OCI-LY3 (cell line): Measurements from ENCODE around the gene ZNF419.
"Not testable (repeated sequence)": the region's sequence is repeated elsewhere in the genome, so short reads cannot be mapped to it uniquely, and the experiment has no call there.

Experiments
- H2AFZ ChIP-seq: fragments of 200-600, 300-600 bp; shearing (Covaris generic); 2 replicates; pipeline ENCODE4 v1.6.0; 2014; ENCODE audit warnings: antibody characterized with exemption, low read depth, low read length
- H3K27ac ChIP-seq: fragments of 200-600, 300-600 bp; sonication (generic); 2 replicates; pipeline ENCODE4 v1.5.1; 2014; ENCODE audit warnings: mild to moderate bottlenecking, low read length, moderate library complexity, mixed read lengths
- H3K27me3 ChIP-seq: fragments of 200-600, 300-600 bp; sonication (generic); 2 replicates; pipeline ENCODE4 v1.6.1; 2014; ENCODE audit warnings: low read depth, low read length, mixed read lengths
- H3K36me3 ChIP-seq: fragments of 200-600, 300-600 bp; sonication (generic); replicated peaks from 2 replicates; pipeline ENCODE3; 2014; ENCODE audit warnings: low read depth, low read length, mixed read lengths
- H3K4me1 ChIP-seq: fragments of 300-600, 200-600 bp; sonication (generic); 2 replicates; pipeline ENCODE4 v1.6.1; 2014; ENCODE audit warnings: low read length, mixed read lengths
- H3K4me2 ChIP-seq: fragments of 200-600, 300-600 bp; sonication (generic); 2 replicates; pipeline ENCODE4 v1.6.1; 2014; ENCODE audit warnings: low read length, mixed read lengths
- H3K4me3 ChIP-seq: fragments of 300-600, 200-600 bp; sonication (generic); 2 replicates; pipeline ENCODE4 v1.5.1; 2014; ENCODE audit warnings: antibody characterized with exemption, mild to moderate bottlenecking, low read length, moderate library complexity
- H3K79me2 ChIP-seq: fragments of 300-600, 200-600 bp; shearing (Covaris generic); 2 replicates; pipeline ENCODE4 v1.6.1; 2014; ENCODE audit warnings: mild to moderate bottlenecking, low read length, mixed read lengths
- H3K9ac ChIP-seq: fragments of 300-600, 200-600 bp; shearing (Covaris generic); 2 replicates; pipeline ENCODE4 v1.6.0; 2014; ENCODE audit warnings: mild to moderate bottlenecking, low read length, moderate library complexity
- H3K9me3 ChIP-seq: fragments of 200-600, 300-600 bp; shearing (Covaris generic); 2 replicates; pipeline ENCODE4 v1.6.1; 2014; ENCODE audit warnings: low read length, mixed read lengths; ENCODE audit not compliant: insufficient read depth
- H4K20me1 ChIP-seq: fragments of 200-600, 300-600 bp; sonication (generic); 2 replicates; pipeline ENCODE4 v1.6.1; 2016; ENCODE audit warnings: low read length, mixed read lengths; ENCODE audit not compliant: insufficient read depth
- EZH2phosphoT487 ChIP-seq: fragments of 200-600 bp; shearing (Covaris generic); IDR thresholded peaks from 2 replicates; pipeline ENCODE4 v1.6.1; 2018; ENCODE audit warnings: antibody characterized with exemption, mixed run types, low read depth
- TF ChIP-seq, protein P1 (sequence below): fragments of 200-600, 300-600 bp; sonication (generic); IDR thresholded peaks from 2 replicates; pipeline ENCODE4 v1.5.1; 2014; ENCODE audit warnings: antibody characterized with exemption, low read length, low read depth

Gene ZNF419

DNA sequence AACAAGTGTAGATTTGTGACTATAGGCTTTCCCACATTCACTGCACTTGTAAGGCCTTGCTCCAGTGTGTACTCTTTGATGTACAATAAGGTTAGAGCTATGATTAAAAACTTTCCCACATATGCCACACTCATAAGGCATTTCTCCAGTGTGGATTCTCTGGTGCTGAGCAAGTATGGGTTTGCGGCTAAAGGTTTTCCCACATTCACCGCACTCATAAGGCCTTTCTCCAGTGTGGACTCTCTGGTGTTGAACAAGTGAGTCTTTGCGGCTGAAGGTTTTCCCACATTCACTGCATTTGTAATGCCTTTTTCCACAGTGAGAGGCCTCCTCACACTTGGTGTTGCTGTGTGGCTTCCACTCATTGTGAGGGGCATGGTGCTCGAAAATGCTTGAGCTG, 13.9 kb upstream of the ZNF419 start:
- Histone ChIP-seq H3K27me3 (no peaks in the 10 kb centered on the region), H4K20me1 (no peaks in the 10 kb centered on the region), H3K9me3 (peaks cover 49% of the 10 kb centered on the region), H3K4me2 (no peak overlapping the region), H2AFZ (no peak overlapping the region), H3K27ac (no peak overlapping the region), H3K4me3 (no peak overlapping the region), H3K4me1 (peaks cover 10% of the 10 kb centered on the region; the same call in 1 of the 2 replicates), H3K79me2 (peaks cover 21% of the 10 kb centered on the region), H3K36me3 (peaks cover 77% of the 10 kb centered on the region), H3K9ac (no peak overlapping the region)
- no peak for TF ChIP-seq EZH2phosphoT487
- TF ChIP-seq, protein P1, sequence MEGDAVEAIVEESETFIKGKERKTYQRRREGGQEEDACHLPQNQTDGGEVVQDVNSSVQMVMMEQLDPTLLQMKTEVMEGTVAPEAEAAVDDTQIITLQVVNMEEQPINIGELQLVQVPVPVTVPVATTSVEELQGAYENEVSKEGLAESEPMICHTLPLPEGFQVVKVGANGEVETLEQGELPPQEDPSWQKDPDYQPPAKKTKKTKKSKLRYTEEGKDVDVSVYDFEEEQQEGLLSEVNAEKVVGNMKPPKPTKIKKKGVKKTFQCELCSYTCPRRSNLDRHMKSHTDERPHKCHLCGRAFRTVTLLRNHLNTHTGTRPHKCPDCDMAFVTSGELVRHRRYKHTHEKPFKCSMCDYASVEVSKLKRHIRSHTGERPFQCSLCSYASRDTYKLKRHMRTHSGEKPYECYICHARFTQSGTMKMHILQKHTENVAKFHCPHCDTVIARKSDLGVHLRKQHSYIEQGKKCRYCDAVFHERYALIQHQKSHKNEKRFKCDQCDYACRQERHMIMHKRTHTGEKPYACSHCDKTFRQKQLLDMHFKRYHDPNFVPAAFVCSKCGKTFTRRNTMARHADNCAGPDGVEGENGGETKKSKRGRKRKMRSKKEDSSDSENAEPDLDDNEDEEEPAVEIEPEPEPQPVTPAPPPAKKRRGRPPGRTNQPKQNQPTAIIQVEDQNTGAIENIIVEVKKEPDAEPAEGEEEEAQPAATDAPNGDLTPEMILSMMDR, result no peak

DNA sequence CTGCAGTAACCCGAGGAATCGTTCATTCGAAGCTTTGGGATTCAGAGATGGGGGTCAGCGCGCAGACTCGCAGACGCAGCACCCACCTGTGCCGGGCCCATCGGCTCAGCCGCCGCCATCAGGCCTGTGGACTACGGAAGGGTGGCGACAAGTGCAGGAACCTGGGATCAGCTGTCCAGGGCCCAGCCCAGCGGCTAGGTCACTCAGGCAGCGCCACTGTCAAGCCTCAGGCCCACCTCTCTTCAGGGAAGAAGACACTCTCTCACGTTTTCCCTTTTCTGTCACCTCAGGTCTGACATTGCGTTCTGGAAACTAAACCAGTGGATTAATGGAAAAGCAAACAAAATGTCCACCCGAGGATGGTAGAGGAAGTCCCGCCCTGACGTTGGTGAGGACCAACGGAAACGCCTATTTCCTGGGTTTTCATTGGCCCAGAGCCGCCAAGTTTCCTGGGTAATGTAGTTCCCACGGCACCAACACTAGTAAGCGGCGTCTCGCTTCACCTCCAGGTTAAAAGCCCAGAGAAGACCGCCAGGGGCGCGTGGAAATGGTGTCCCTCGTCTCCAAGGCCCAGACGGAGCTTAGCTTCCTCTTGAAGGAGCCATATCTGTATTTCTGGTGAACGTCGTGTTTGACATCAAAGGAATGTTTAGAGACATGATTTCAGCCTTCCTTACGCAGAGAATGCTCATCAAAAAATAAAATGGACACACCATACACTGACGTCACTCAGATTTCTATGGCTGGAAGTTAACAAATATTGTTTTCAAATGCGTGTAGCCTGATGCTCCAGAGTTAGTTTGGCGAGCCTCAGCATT, 10.2 kb upstream of the ZNF419 start, which contains the start of gene ZNF772:
ZNF772 (minus strand) TSS at position 376 of the 818 bp plus-strand sequence; CDS start at position 119, 257 bp downstream.
- TF ChIP-seq, protein P1, result peak; percentile 44
- TF ChIP-seq EZH2phosphoT487, result no peak
- H3K27me3 ChIP-seq, result no peaks in the 10 kb centered on the region
- peak within 1 kb of the TSS; percentile 81 for H3K4me3 ChIP-seq
- peaks cover 10% of the 10 kb centered on the region; the same call in 1 of the 2 replicates for H3K4me1 ChIP-seq
- peak within 1 kb of the TSS; percentile 99 for H2AFZ ChIP-seq
- peaks cover 30% of the 10 kb centered on the region for H3K9me3 ChIP-seq
- no peaks in the 10 kb centered on the region for H4K20me1 ChIP-seq
- H3K79me2 ChIP-seq, result peaks cover 17% of the 10 kb centered on the region
- H3K27ac ChIP-seq, result peak within 1 kb of the TSS; percentile 10; the same call in 1 of the 2 replicates
- H3K36me3 ChIP-seq, result peaks cover 45% of the 10 kb centered on the region
- peak within 1 kb of the TSS; percentile 77 for H3K9ac ChIP-seq
- peak within 1 kb of the TSS; percentile 77 for H3K4me2 ChIP-seq

DNA sequence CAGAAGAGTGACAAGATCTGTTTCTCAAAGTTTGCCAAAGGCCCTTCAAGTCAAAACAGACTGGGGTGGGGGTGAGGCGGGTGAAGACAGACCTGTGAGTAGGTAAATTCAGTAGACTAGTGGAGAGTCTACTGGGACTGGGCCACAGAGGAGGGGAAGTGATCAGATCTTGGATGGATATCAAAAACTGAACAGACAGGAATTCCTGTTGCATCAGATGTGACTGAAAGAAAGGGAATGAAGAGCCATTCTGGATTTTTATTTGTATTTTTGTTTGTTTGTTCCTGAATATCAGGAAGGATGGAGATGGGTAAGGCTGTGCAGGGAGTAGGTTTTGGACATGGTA, 722 bp downstream of the ZNF419 start:
- not testable (repeated sequence) for H3K9me3 ChIP-seq, H2AFZ ChIP-seq
- peaks cover 11% of the 10 kb centered on the region for H3K4me1 ChIP-seq

DNA sequence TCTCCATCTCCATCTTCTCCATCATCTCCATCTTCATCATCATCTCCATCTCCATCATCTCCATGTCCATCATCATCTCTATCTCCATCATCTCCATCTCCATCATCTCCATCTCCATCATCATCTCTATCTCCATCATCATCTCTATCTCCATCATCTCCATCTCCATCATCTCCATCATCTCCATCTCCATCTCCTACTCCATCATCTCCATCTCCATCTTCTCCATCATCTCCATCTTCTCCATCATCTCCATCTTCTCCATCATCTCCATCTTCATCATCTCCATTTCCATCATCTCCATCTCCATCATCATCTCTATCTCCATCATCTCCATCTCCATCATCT, 11.8 kb downstream of the ZNF419 start:
- not testable (repeated sequence) for H2AFZ ChIP-seq, H3K9ac ChIP-seq, H3K27ac ChIP-seq, H4K20me1 ChIP-seq, H3K4me1 ChIP-seq, H3K9me3 ChIP-seq, H3K27me3 ChIP-seq
- H3K36me3 ChIP-seq, result peaks cover 44% of the 10 kb centered on the region
- H3K4me2 ChIP-seq, result peak overlapping the region; percentile 52
- H3K79me2 ChIP-seq, result peaks cover 33% of the 10 kb centered on the region
- peak overlapping the region; percentile 80 for H3K4me3 ChIP-seq

More for the DNA sequence above, 722 bp downstream of the ZNF419 start:
- Histone ChIP-seq H3K9ac (peak overlapping the region; percentile 6; the same call in 1 of the 2 replicates), H3K79me2 (peaks cover 15% of the 10 kb centered on the region), H3K36me3 (peaks cover 24% of the 10 kb centered on the region), H3K4me3 (peak overlapping the region; percentile 67), H3K4me2 (peak overlapping the region; percentile 69)
- not testable (repeated sequence) for H3K27me3 ChIP-seq, H4K20me1 ChIP-seq, H3K27ac ChIP-seq

DNA sequence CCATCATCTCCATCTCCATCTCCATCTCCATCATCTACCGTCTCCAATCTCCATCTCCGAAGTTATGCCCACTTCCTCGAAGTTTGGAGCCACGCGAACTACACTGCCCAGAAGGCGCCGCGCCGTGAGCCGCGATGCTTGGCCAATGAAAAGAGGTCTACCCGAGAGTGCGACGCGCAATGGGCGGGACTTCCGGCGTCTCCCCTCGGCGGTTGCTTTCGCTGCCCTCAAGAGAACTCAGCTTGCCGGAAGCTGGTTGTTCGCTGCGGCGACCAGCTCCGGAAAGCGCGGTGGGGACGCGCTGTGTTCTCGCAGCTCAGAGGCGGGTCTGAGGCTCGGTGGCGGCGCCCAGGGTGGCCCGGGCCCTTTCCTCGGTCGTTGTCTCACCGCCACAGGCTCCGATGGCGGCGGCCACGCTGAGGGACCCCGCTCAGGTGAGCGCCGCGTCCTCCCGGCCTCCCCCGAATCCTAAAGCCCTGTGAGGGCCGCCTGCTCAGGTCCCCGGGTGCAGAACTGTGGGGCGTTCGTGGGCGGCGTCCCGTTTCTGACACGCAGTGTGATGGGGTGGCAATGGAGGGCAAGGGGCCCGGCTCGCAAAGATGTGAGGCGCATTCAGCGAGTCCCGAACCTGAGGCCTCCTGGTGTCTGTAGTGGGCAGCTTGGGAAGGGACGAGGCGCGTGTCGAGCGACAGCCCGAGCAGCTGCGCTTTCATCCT, 12.3 kb downstream of the ZNF419 start, which contains the start of gene ZNF773:
ZNF773 (plus strand) TSS at position 259 of the 716 bp plus-strand sequence; CDS start at position 402, 143 bp downstream.
- Histone ChIP-seq H3K79me2 (peaks cover 33% of the 10 kb centered on the region), H3K27ac (peak within 1 kb of the TSS; percentile 29; the same call in 1 of the 2 replicates), H3K4me2 (peak within 1 kb of the TSS; percentile 80), H3K4me3 (peak within 1 kb of the TSS; percentile 80), H3K9ac (peak within 1 kb of the TSS; percentile 78), H3K36me3 (peaks cover 40% of the 10 kb centered on the region)
- not testable (repeated sequence) for H2AFZ ChIP-seq, H3K9me3 ChIP-seq, H4K20me1 ChIP-seq, H3K27me3 ChIP-seq, H3K4me1 ChIP-seq

DNA sequence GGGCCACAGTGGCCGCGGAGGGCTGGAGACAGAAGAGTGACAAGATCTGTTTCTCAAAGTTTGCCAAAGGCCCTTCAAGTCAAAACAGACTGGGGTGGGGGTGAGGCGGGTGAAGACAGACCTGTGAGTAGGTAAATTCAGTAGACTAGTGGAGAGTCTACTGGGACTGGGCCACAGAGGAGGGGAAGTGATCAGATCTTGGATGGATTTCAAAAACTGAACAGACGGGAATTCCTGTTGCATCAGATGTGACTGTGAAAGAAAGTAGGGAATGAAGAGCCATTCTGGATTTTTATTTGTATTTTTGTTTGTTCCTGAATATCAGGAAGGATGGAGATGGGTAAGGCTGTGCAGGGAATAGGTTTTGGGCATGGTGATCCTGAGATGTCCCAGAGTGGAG, 12.8 kb downstream of the ZNF419 start:
- not testable (repeated sequence) for H4K20me1 ChIP-seq, H3K9me3 ChIP-seq, H3K27me3 ChIP-seq, H2AFZ ChIP-seq, H3K4me1 ChIP-seq, H3K27ac ChIP-seq
- Histone ChIP-seq H3K79me2 (peaks cover 33% of the 10 kb centered on the region), H3K36me3 (peaks cover 40% of the 10 kb centered on the region), H3K9ac (peak overlapping the region; percentile 52), H3K4me2 (peak overlapping the region; percentile 80), H3K4me3 (peak overlapping the region; percentile 72)
